HG02973 (cell line): ENCODE results near the gene JAK1.

Experiments used
- ATAC-seq: cut with Tn5 transposase; IDR thresholded peaks from one replicate; pipeline ENCODE4 v1.9.1; 2021; ENCODE audit warnings: moderate library complexity; ENCODE audit not compliant: unreplicated experiment

Gene JAK1

GRCh38 chr1:64873576-64873975 is 92.8 kb downstream of the JAK1 start:
- ATAC-seq = no peak

GRCh38 chr1:64872067-64872466 is 94.3 kb downstream of the JAK1 start:
- no peak for ATAC-seq

- ATAC-seq = no peak
These were observed 95.1 kb downstream of the JAK1 start for GRCh38 chr1:64871256-64871655.

- no peak for ATAC-seq
These were observed 99.1 kb downstream of the JAK1 start for GRCh38 chr1:64867266-64867665.

GRCh38 chr1:64866689-64867088 is 99.7 kb downstream of the JAK1 start:
- no peak for ATAC-seq

- ATAC-seq = no peak
These were observed 101.1 kb downstream of the JAK1 start for GRCh38 chr1:64865105-64865757.

- ATAC-seq = peak; percentile 99
These were observed 102.1 kb downstream of the JAK1 start for GRCh38 chr1:64864018-64864940.

GRCh38 chr1:64861611-64862010 is 104.7 kb downstream of the JAK1 start:
- ATAC-seq = no peak

- ATAC-seq = no peak
These were observed 109.0 kb downstream of the JAK1 start for GRCh38 chr1:64857347-64857746.

GRCh38 chr1:64856553-64856952 is 109.8 kb downstream of the JAK1 start:
- ATAC-seq = no peak

- ATAC-seq = no peak
These were observed 110.8 kb downstream of the JAK1 start for GRCh38 chr1:64855557-64855956.

GRCh38 chr1:64854674-64855073 is 111.7 kb downstream of the JAK1 start:
- ATAC-seq = no peak

- ATAC-seq = no peak
These were observed 114.7 kb downstream of the JAK1 start for GRCh38 chr1:64851664-64852063.

- ATAC-seq = no peak
These were observed 115.5 kb downstream of the JAK1 start for GRCh38 chr1:64850846-64851245.

GRCh38 chr1:64849942-64850341 is 116.4 kb downstream of the JAK1 start:
- ATAC-seq = no peak

GRCh38 chr1:64848803-64849202 is 117.5 kb downstream of the JAK1 start:
- ATAC-seq = no peak

- ATAC-seq = no peak
These were observed 118.2 kb downstream of the JAK1 start for GRCh38 chr1:64848136-64848535.

GRCh38 chr1:64847666-64848065 is 118.7 kb downstream of the JAK1 start:
- no peak for ATAC-seq

GRCh38 chr1:64846573-64847430 is 119.5 kb downstream of the JAK1 start:
- no peak for ATAC-seq

- ATAC-seq = no peak
These were observed 120.4 kb downstream of the JAK1 start for GRCh38 chr1:64845831-64846425.

- ATAC-seq = no peak
These were observed 121.7 kb downstream of the JAK1 start for GRCh38 chr1:64844609-64845008.
